Smooth muscle cell (in vitro differentiated cells): ENCODE data around the gene TTC7B. TPM values are rescaled to one million over a fixed set of nuclear protein-coding genes. Genes with fewer than 3 reads are reported as not detected.

Experiments used
- DNase-seq: peaks from one replicate; lab custom pipeline; 2025; ENCODE audit not compliant: unreplicated experiment; lab: John Stamatoyannopoulos, UW
- H2AFZ ChIP-seq: fragments of 200-600 bp; sonication (generic); 2 replicates; pipeline ENCODE4 v1.6.0; 2016; ENCODE audit warnings: antibody characterized with exemption, low read depth, mild to moderate bottlenecking
- H3F3A ChIP-seq: fragments of 200-600 bp; sonication (generic); 2 replicates; pipeline ENCODE4 v1.6.0; 2017; ENCODE audit warnings: antibody characterized with exemption, low read depth
- H3K27ac ChIP-seq: fragments of 200-600 bp; sonication (generic); 2 replicates; pipeline ENCODE4 v1.5.1; 2016; ENCODE audit warnings: low read depth, mild to moderate bottlenecking
- H3K27me3 ChIP-seq: fragments of 200-600 bp; sonication (generic); 2 replicates; pipeline ENCODE4 v1.6.1; 2016; ENCODE audit warnings: low read depth, mild to moderate bottlenecking
- H3K36me3 ChIP-seq: fragments of 200-600 bp; sonication (generic); 2 replicates; pipeline ENCODE4 v1.5.1; 2016; ENCODE audit warnings: low read depth
- H3K4me1 ChIP-seq: fragments of 200-600 bp; sonication (generic); 2 replicates; pipeline ENCODE4 v1.5.1; 2016; ENCODE audit warnings: low read depth
- H3K4me2 ChIP-seq: fragments of 200-600 bp; sonication (generic); 2 replicates; pipeline ENCODE4 v1.6.0; 2016; ENCODE audit warnings: mild to moderate bottlenecking
- H3K4me3 ChIP-seq: fragments of 200-600 bp; sonication (generic); 2 replicates; pipeline ENCODE4 v1.5.1; 2016; ENCODE audit warnings: mild to moderate bottlenecking
- H3K79me2 ChIP-seq: fragments of 200-600 bp; sonication (generic); 2 replicates; pipeline ENCODE4 v1.6.0; 2016; ENCODE audit warnings: low read depth, mild to moderate bottlenecking
- H3K9ac ChIP-seq: fragments of 200-600 bp; sonication (generic); 2 replicates; pipeline ENCODE4 v1.6.0; 2016; ENCODE audit warnings: low read depth
- H3K9me3 ChIP-seq: fragments of 200-600 bp; sonication (generic); replicated peaks from 2 replicates; pipeline ENCODE4 v1.5.1; 2016; ENCODE audit warnings: low read depth
- H4K20me1 ChIP-seq: fragments of 200-600 bp; sonication (generic); 2 replicates; pipeline ENCODE4 v1.6.0; 2016; ENCODE audit warnings: low read depth
- WGBS: methylation state at CpG from one replicate; pipeline ENCODE4 v1.1.7; 2016; ENCODE audit warnings: low lambda C conversion rate; 5-methylcytosine and 5-hydroxymethylcytosine counted together
- polyA plus RNA-seq: library from polyadenylated mRNA; unstranded; fragments of >200 nt; fragmentation: Nextera tagmentation; extraction: Ambion mirVana; gene quantifications from 2 replicates; pipeline ENCODE4 v1.2.1, GENCODE V29; 2016
- total RNA-seq: library from RNA; depleted of rRNA; stranded (reverse); fragments of >200 nt; gene quantifications from 2 replicates; pipeline ENCODE4 v1.2.3, GENCODE V29; 2014
- TF ChIP-seq, protein P1 (sequence below): fragments of 200-600 bp; sonication (generic); IDR thresholded peaks from 2 replicates; pipeline ENCODE4 v1.5.1; 2017; ENCODE audit warnings: borderline replicate concordance, mild to moderate bottlenecking, antibody characterized with exemption; ENCODE audit not compliant: insufficient read depth, poor library complexity, severe bottlenecking

The TTC7B gene
- total and polyA plus RNA-seq, 2 experiments from 2014 or later: 22.1 to 54.1 TPM

- peaks cover 5% of the 10 kb centered on the region for H3K36me3 ChIP-seq
- H3K79me2 ChIP-seq: no peaks in the 10 kb centered on the region
- H3K27me3 ChIP-seq: no peaks in the 10 kb centered on the region
- DNase-seq: no peak
- TF ChIP-seq, protein P1, sequence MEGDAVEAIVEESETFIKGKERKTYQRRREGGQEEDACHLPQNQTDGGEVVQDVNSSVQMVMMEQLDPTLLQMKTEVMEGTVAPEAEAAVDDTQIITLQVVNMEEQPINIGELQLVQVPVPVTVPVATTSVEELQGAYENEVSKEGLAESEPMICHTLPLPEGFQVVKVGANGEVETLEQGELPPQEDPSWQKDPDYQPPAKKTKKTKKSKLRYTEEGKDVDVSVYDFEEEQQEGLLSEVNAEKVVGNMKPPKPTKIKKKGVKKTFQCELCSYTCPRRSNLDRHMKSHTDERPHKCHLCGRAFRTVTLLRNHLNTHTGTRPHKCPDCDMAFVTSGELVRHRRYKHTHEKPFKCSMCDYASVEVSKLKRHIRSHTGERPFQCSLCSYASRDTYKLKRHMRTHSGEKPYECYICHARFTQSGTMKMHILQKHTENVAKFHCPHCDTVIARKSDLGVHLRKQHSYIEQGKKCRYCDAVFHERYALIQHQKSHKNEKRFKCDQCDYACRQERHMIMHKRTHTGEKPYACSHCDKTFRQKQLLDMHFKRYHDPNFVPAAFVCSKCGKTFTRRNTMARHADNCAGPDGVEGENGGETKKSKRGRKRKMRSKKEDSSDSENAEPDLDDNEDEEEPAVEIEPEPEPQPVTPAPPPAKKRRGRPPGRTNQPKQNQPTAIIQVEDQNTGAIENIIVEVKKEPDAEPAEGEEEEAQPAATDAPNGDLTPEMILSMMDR: no peak
- H3K4me3 ChIP-seq: no peak overlapping the region
- no peak overlapping the region for H3K4me2 ChIP-seq
- no peak overlapping the region for H3K27ac ChIP-seq
- H3K4me1 ChIP-seq: no peaks in the 10 kb centered on the region
- H3F3A ChIP-seq: no peaks in the 10 kb centered on the region
- no peaks in the 10 kb centered on the region for H3K9me3 ChIP-seq
- no peak overlapping the region for H2AFZ ChIP-seq
- no peaks in the 10 kb centered on the region for H4K20me1 ChIP-seq
- WGBS: 96% methylated on average over 1 of the region's 1 CpG
- H3K9ac ChIP-seq: no peak overlapping the region
These were observed 146.5 kb downstream of the TTC7B start for GRCh38 chr14:90669731-90670130.

DNA sequence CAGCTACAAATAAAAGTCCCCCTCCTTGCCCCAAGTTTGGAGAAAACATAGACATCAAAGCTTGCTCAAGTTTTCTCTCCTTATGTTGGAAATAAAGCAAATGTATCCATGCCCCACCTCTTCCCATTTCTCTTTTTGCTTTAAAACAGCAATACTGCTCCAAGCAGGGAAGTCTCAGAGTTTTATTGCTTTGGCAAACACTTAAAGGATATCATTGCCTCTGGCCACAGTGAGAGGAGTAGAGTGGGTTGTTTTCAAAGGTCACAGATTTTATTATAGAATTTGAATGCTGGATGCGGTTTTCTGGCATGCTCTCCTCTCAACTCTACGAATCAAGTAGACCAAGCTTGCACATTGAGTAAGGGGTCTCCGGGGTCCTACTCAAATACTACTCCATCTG lies 149.7 kb downstream of the TTC7B start:
- Histone ChIP-seq H3K27ac (no peak overlapping the region), H3K4me3 (no peak overlapping the region), H3K4me2 (no peak overlapping the region), H3K79me2 (no peaks in the 10 kb centered on the region), H3K27me3 (no peaks in the 10 kb centered on the region), H3K9me3 (no peaks in the 10 kb centered on the region), H3K4me1 (no peaks in the 10 kb centered on the region), H3K9ac (no peak overlapping the region), H2AFZ (no peak overlapping the region), H3K36me3 (peaks cover 5% of the 10 kb centered on the region), H3F3A (no peaks in the 10 kb centered on the region), H4K20me1 (no peaks in the 10 kb centered on the region)
- no peak for DNase-seq
- TF ChIP-seq, protein P1: no peak
- WGBS: 83% methylated on average over 3 of the region's 3 CpGs

DNA sequence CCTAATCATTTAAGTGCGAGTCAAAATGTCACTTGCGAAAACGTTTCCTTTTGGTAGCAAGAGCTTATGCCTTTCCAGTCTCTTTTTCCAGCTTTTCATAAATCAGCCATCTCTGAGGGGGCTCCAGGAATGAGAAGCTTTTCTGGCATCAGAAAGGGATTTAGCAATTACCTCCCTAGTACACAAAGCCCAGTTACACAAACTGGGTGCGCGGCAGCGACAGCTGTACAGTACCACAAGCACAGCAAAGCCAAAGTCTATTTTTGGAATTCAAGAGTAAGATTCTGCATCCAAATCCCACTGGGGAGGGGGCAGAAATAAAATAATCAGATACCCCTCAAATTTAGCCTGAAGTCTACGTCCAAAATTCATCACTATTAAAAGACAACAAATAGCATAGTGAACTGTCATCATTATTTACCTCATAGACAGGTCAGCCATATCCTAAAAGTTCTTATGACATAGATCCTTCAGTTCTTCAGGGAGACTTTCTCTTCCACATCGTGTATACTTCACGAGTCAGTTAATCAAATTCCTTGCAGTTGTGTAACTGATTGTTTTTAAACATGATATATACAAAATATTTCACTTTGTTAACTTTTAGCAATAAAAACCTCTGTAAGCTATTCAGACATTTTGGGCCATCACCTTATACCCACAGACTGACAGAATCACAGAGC lies 150.8 kb downstream of the TTC7B start:
- Histone ChIP-seq H3K9me3 (no peaks in the 10 kb centered on the region), H3K36me3 (peaks cover 5% of the 10 kb centered on the region), H2AFZ (no peak overlapping the region), H3K4me2 (no peak overlapping the region), H3K4me1 (no peaks in the 10 kb centered on the region), H3K27me3 (no peaks in the 10 kb centered on the region), H3F3A (no peaks in the 10 kb centered on the region), H3K79me2 (no peaks in the 10 kb centered on the region), H4K20me1 (no peaks in the 10 kb centered on the region), H3K9ac (no peak overlapping the region), H3K4me3 (no peak overlapping the region), H3K27ac (no peak overlapping the region)
- WGBS: 57% methylated on average over 9 of the region's 9 CpGs
- TF ChIP-seq, protein P1: no peak
- no peak for DNase-seq

GRCh38 chr14:90664911-90665310 lies 151.3 kb downstream of the TTC7B start:
- Histone ChIP-seq H2AFZ (no peak overlapping the region), H3K9me3 (no peaks in the 10 kb centered on the region), H3K27me3 (no peaks in the 10 kb centered on the region), H3K4me1 (no peaks in the 10 kb centered on the region), H3K36me3 (peaks cover 5% of the 10 kb centered on the region), H3K4me2 (no peak overlapping the region), H3K4me3 (no peak overlapping the region), H3K9ac (no peak overlapping the region), H3F3A (no peaks in the 10 kb centered on the region), H3K27ac (no peak overlapping the region), H3K79me2 (no peaks in the 10 kb centered on the region), H4K20me1 (no peaks in the 10 kb centered on the region)
- DNase-seq: no peak
- 90% methylated on average over 1 of the region's 1 CpG for WGBS
- TF ChIP-seq, protein P1: no peak
